Left colon (tissue), 2 donors: Measurements from ENCODE around the gene NQO1. TPM values are rescaled to one million over a fixed set of nuclear protein-coding genes. Genes with fewer than 3 reads are reported as not detected.

Experiments used
- ATAC-seq: fragments of 200-7000 bp; cut with Tn5 transposase; one replicate; pipeline ENCODE4 v1.9.1; 2020; ENCODE audit warnings: mild to moderate bottlenecking, moderate library complexity
- DNase-seq, 2 donors: peaks; one replicate each; pipeline ENCODE4 v3.0.0-alpha.2; 2020
- intact Hi-C, 2 donors: fragments of 100-400 bp; cut with DNase I in 1 of 2; cut with micrococcal nuclease in 1 of 2; formaldehyde crosslinking; loops; one replicate each; pipeline versions ENCODE4 v1.11.2 to v1.14.0; 2022; cut with DNase I, micrococcal nuclease
- total RNA-seq, 2 donors: library from RNA; stranded (reverse); fragmentation: NEBNext Ultra II Directional; extraction: Animal tissue kit (Norgen Biotek cat#: 25700); gene quantifications; one replicate each; pipeline ENCODE4 v1.2.1, GENCODE V29; 2021
- donor health status: DM: no; HTN: no; CAD: no.
- donor health status: DM: yes; HTN: yes; CAD: no.

The NQO1 gene
- total RNA-seq, 2 donors from 2014 or later, result 80.6 to 119 TPM

DNA sequence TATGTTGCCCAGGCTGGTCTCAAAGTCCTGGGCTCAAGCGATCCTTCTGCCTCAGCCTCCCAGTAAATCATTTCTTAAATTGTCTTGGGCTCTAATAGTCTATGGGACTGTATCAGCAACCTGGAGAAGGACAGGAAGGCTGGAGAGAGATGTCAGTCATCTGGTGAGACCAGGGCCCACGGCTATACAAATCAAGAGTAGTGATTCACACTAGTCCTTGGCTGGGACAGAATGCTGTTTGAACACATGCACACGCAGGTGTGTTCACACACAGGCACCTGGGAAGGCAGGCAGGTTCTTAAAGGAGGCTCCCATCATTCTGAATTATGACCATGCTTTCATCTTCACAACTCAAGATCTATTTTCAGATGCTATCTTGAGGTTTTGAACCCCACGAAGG is 14.1 kb downstream of the NQO1 start:
- intact Hi-C loops, result no loop called here
- ATAC-seq, result no peak
- DNase-seq, result no peak

DNA sequence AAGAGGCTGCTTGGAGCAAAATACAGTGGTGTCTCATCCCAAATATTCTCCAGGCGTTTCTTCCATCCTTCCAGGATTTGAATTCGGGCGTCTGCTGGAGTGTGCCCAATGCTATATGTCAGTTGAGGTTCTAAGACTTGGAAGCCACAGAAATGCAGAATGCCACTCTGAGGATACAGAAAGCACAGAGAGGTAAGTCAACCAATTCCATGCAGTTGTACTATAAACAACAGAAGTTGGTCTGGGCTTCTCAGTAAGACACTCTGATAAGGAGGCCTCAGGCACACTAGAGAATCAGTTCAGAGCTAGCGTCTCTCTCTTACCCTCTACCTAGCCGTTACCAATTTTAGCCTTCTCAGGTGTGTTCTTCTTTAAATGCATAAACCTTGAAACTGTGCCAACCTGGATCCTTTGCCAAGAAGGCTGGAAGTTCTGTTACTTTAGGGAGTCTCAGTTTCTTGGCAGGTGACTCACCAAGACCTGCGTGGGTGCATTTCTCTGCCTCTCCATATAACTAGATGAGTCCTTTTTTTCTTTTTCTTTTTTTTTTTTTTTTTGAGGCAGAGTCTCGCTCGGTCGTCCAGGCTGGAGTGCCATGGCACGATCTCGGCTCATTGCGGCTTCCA is 15.1 kb downstream of the NQO1 start:
- intact Hi-C loops, result no loop called here
- ATAC-seq (peak; percentile 71), DNase-seq (peak; percentile 53 to 54)

DNA sequence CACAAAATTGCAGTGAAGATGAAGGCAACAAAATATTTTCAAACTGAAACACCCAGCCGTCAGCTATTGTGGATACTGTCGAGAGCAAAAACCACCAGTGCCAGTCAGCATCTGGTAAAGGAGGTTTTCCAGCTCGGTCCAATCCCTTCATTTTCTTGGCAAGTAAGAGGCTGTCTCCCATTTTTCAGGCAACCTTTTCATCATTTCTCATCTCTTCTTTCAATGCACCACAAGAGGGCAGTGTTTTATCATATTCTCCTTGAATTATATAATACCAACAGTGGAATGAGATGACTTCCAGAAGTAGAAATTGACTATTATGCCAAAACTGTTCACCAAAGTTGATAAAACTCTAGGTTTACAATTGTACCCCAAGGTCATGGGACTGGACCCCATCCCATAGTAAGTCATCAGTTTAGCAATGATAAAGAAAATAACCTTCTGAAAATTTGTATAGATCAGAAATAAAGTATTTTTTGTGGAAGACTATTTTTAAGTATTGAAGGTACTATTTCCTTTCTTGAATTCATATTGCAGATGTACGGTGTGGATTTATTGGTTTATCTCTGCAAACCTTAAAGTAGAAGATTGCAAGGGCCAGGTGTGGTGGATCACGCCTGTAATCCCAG is 16.8 kb downstream of the NQO1 start:
- intact Hi-C loops, result loop anchor here in 1 of 2 donors (2.0 kb wide), 1 partner anchor 45 kb away; the partner anchor contains the start of gene NOB1
- no peak for DNase-seq
- ATAC-seq, result peak; percentile 47

DNA sequence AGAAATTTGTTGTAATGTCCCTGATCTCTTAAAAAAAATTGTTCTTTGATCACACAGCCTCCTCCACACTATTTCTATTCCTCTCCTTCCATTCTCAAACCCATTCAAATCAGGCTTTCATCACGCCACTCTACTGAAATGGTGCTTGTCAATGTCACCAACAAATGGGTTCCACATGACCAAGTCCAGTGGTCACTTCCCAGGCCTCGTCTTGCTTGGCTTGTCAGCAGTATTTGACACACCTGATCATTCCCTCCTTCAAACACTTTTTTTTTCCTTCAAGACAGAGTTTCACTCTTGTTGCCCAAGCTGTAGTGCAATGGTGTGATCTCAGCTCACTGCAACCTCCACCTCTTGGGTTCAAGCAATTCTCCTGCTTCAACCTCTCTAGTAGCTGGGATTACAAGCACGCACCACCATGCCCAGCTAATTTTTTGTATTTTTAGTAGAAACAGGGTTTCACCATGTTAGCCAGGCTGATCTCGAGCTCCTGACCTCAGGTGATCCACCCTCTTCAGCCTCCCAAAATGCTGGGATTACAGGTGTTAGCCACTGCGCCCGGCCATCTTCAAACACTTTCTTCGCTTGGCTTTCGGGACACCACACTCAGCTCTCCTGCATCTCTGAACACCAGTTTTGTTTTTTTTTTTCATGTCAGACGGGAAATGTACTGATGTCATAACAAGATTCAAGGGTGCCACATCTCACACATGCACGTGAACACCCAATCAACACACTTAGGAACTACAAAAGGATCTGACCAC is 18.3 kb downstream of the NQO1 start:
- ATAC-seq (no peak), DNase-seq (no peak)
- intact Hi-C loops, result loop anchor here in 1 of 2 donors (2.0 kb wide), 1 partner anchor 47 kb away; the partner anchor contains the start of gene NOB1

DNA sequence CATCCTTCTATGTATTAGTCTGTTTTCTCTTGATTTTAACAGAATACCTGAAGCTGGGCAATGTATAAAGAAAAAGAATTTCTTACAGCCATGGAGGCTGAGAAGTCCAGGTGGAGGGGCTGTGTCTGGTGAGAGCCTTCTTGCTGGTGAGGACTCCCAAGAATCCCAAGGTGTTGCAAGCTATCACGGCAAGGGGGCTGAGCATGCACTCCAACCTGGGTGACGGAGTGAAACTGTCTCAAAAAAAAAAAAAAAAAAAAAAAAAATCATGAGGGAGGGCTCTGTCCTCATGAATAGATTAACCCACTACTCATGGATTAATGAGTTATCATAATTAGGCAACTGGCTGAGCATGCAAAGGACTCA is 19.4 kb downstream of the NQO1 start:
- intact Hi-C loops, result no loop called here
- DNase-seq (no peak), ATAC-seq (no peak)

DNA sequence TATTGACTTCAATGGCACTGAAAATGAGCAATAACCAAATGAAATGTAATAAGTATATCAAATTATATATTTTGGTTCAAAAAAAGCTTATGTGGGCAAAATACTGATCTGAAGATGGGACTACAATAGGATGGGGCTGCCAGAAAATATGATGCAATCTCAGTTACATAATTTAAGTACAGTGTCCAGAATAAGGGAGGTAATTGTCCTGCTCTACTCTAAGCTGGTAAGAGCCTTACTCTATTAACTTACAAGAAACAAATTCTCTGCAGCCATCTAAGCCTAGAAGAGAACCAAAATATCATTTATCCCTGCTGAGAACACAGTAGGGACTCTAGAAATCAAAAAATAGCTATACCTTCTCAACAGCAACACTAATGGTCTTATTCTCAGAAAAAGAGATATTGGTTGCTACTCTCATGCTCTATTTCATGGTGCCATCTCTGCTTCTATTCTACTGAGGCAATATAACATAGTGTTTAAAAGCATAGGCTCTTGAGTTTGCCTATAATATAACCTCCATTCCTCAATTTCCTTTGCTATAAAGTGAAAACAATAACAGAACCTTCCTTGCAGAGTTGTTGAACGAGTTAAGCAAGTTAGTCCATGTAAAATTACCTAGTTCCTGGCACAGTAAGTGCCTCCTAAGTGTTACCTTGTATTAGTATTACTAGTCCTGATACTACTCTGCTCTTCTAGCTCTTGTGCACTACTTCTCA is 19.9 kb downstream of the NQO1 start:
- DNase-seq (no peak), ATAC-seq (peak; percentile 60)
- intact Hi-C loops, result no loop called here

DNA sequence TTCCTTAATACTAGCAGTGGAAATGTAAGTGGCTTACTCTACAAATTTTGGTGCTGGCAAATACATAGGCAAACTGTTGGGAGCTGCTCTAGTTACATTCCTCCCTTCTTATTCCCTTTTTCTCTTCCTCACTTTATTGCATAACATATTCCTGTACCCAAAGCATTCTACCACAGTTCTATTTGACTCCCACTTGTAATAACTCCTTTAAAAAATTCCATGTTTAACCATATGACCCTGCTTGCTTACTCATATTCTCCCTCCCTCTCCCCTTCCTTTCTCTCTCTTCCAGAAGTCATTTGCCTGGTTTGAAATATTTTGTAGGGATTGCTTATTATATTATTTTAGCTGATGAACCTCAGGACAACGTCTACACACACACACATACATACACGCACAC is 22.7 kb downstream of the NQO1 start:
- no peak for ATAC-seq
- DNase-seq, result no peak
- intact Hi-C loops, result no loop called here

DNA sequence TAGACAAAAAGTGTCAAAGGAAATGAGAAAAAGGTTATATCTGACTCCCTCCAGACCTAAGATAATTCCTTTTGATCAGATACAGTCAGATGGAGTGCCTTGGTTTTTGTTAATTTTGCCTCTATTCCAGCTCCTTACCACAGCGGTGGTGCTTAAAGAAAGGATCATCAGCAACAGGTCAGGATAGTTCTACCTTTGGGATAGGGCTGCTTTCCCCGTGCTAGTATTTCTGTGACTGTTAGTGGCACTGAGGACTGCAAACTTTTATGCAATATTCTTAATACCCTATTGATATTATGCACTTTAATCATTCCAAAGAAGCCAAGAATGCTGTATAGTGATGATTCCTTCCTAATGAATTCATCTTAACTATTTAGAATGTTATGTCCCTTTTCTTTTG is 24.5 kb downstream of the NQO1 start:
- DNase-seq (no peak), ATAC-seq (no peak)
- intact Hi-C loops, result no loop called here

DNA sequence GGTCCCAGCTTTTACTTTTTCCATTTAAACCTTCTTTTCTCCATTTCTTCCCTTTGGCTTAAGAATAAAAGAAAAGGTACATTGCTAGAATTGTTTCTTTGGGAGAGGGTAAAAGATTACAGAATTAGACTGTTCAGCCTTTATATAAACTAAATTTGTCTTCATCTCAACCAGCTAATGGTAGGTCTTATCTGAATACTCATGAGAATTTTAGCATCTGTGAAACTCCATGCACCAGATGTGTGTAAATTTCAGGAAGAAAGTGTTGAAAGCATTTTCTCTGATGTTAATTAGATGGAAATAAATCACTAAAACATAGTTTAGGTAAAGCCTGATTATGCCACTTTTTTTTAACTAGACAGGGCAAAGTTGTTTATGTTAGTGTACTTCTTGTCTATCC is 24.9 kb downstream of the NQO1 start:
- no peak for DNase-seq
- no peak for ATAC-seq
- intact Hi-C loops, result no loop called here

DNA sequence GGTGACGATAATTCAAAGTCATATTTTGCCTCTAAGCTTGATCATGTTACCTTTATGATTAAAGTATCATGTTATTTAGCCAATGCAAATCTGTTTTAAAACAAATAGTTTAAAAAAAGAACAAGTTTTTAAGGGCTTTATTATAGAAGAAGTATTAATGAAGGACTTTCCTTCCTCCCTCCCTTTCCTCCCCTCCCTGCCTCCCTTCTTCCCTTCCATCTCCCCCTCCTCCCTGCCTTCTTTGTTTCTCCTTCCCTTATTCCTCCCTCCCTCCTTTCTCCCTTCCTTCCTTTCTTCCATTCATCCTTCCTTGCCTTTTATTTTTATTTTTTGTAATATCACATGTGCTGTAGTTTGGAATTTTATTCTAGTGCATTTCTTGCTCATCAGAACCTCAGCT is 26.4 kb downstream of the NQO1 start:
- no peak for ATAC-seq
- intact Hi-C loops, result no loop called here

DNA sequence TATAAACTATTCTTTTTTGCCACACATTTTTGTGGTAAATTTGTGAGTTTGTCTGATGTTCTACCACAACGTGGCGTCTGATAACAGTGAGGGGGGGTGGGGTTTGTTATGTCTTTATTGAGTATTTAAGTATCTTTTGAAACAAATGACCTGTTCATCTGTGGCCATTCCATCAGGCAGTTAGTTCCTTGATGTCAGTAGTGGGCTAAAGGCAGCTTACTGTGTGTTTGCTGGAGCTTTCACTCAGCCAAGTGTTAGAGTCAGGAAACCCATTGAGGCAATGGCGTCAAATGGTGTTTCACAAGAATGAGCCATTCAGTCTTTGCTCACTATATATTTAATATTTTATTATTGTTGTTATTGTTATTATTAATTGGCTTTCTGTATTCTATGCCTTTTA is 28.0 kb downstream of the NQO1 start:
- ATAC-seq, result no peak
- DNase-seq, result no peak
- intact Hi-C loops, result no loop called here

More for the DNA sequence above, 26.4 kb downstream of the NQO1 start:
- no peak for DNase-seq

DNA sequence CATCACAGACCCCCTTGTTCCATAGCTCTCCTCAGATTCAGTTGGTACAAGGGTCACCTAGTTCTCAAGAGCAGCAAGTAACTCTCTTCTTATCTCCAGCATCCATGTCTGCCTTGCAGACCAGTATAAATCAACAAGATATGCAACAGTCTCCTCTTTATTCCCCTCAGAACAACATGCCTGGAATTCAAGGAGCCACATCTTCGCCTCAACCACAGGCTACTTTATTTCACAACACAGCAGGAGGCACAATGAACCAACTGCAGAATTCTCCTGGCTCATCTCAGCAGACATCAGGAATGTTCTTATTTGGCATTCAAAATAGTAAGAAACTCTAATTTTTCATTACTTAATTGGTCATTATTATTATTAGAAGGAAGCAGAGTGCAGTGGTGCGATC is 32.4 kb downstream of the NQO1 start:
- ATAC-seq (no peak), DNase-seq (no peak)
- intact Hi-C loops, result no loop called here

DNA sequence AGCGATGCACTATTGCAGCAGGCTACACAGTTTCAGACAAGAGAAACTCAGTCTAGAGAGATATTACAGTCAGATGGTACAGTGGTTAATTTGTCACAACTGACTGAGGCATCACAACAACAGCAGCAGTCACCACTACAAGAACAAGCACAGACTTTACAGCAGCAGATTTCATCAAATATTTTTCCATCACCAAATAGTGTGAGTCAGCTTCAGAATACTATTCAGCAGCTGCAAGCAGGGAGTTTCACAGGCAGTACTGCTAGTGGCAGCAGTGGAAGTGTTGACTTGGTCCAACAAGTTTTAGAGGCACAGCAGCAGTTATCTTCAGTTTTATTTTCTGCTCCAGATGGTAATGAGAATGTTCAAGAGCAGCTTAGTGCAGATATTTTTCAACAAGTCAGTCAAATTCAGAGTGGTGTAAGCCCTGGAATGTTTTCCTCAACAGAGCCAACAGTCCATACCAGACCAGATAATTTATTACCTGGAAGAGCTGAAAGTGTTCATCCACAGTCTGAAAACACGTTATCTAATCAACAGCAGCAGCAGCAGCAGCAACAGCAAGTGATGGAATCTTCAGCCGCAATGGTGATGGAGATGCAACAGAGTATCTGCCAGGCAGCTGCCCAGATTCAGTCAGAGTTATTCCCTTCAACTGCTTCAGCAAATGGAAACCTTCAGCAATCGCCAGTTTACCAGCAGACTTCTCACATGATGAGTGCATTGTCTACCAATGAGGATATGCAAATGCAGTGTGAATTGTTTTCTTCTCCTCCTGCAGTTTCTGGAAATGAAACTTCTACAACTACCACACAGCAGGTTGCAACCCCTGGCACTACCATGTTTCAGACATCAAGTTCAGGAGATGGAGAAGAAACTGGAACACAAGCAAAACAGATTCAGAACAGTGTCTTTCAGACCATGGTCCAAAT is 34.1 kb downstream of the NQO1 start:
- no peak for DNase-seq
- no peak for ATAC-seq
- intact Hi-C loops, result no loop called here

DNA sequence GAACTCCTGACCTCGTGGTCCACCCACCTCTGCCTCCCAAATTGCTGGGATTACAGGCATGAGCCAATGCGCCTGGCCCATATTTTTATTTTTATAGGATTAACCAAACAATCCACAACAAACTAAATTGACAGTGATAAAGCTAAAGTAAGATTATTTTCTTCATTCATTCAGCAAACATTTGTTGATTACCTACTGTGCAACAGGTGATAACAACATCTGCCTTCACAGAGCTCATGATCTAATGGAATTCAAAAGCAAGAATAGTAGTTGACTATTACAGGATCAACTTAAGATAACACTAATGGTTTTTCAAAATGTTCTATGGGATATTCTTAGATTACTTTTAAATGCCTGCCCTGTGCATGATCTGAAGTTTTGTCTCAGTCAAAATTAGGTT is 37.8 kb downstream of the NQO1 start:
- DNase-seq (no peak), ATAC-seq (no peak)
- intact Hi-C loops, result no loop called here

DNA sequence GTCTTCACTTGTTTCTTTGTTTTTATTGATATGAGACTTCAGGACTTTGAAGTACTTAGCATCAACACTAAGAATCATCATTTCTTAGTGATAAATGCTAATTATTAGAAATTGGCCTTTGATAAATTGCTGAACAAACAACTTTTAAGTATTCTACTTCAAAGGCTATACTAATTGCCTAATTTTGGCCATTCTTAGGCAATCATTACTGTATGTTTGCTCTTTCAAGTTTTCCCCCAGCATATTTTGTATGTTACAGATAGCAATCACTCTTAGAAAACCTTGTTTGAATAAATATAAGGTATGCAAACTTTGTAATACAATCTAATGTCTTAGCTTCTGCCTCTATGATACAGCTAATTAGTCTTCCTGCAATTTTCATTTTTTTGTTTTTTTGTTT is 46.0 kb downstream of the NQO1 start:
- ATAC-seq (no peak), DNase-seq (no peak)
- intact Hi-C loops, result no loop called here

DNA sequence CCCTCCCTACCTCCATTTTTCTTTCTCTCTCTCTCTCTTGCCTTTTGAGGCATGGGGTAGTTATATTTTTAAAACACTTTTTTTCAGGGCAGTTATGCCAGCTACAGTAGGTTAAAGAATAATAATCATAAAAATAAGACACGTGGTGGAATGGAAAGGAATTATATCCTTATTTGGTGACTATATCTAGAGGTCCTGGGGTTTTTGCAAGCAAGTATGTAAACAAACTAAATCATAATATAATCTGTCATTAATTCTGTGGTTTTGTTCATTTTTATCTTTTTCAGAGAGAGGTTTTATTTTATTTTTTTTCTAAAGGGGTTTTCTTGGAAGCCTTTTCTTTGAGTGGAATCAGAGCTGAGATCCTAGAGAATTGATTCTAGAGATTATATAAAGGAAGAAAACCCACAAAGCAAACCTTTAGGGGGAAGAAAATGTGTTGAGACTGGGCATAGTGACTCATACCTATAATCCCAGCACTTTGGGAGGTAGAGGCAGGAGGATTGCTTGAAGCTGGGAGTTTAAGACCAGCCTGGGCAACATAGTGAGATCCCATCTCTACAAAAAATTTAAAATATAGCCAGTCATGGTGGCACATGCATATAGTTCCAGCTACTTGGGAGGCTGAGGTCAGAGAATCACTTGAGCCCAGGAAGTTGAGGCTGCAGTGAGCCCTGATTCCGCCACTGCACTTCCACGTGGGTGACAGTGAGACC is 53.2 kb downstream of the NQO1 start:
- ATAC-seq (no peak), DNase-seq (no peak)
- intact Hi-C loops, result no loop called here

DNA sequence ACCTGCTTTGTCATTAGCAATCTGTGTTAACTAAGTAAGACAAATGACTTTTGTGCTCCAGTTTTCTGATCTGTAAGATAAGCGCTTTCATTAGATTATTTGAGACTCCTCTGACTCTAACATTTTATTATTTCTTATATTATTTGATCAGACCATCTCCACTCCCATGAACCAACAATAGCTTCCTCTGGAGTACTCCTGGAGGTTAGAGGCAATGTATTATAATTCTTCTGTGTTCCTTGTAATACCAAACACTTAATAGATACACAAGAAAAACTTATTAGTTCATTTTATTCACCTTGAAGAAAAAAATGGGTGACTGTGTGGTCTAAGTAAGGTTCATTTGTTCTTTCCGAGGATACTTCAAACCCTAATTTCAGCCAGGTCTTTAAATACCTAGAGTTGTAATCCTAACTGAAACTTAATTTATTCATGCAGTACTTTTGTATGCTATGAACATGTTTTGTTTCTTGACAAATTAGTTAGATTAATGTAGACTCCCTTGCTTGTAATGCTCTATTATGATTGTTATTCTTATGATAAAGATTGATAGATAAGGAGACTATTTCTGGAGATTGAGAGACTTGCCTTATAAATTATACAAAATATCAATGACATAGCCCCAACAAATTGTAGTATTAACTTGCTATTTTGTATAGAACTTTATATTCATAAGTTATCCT is 53.9 kb downstream of the NQO1 start:
- DNase-seq, result no peak
- no peak for ATAC-seq
- intact Hi-C loops, result no loop called here

DNA sequence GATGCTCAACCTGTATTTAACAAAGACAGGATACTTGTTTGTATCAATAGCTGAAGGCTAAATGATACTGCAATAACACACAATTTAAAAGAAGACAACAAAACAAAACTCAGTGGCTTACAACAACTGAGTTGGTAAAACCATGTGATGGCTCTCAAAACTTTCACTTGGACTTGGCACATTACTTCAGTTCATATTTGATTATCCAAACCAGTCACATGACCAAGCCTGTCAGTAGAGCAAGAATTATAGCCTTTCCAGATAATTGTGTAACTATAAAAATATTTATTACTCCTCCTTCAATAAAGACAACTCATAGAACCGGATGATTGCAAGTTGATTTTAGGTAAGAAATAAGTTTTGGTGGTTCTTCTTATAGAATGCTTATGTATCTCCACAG is 56.8 kb downstream of the NQO1 start:
- DNase-seq (no peak), ATAC-seq (no peak)
- intact Hi-C loops, result no loop called here
